H1 (cell line): Measurements from ENCODE around the gene PPP4R4. TPM values are rescaled to one million over a fixed set of nuclear protein-coding genes. Genes with fewer than 3 reads are reported as not detected.

ENCODE experiments used
- CREB1 ChIP-seq: IDR thresholded peaks from 2 replicates; pipeline ENCODE4 v1.6.1; 2012; ENCODE audit warnings: inconsistent platforms
- JUND ChIP-seq: IDR thresholded peaks from 2 replicates; pipeline ENCODE4 v1.6.1; 2011; ENCODE audit warnings: mild to moderate bottlenecking, improper control_type of control experiment, low read length
- RXRA ChIP-seq: IDR thresholded peaks from 2 replicates; pipeline ENCODE4 v1.6.1; 2011; ENCODE audit warnings: low read depth, mild to moderate bottlenecking, low read length, moderate library complexity; ENCODE audit not compliant: insufficient read depth
- USF2 ChIP-seq: IDR thresholded peaks from 2 replicates; pipeline ENCODE4 v1.6.1; 2011; ENCODE audit warnings: low read length, improper control_type of control experiment
- polyA plus RNA-seq, 7 experiments: library from polyadenylated mRNA; depleted of rRNA in 3 of 7; stranded (reverse) in 5 of 7; unstranded in 2 of 7; fragments of >200 nt in 5 of 7; fragments of 200-250 nt in 2 of 7; gene quantifications; 1 replicate in 5 of 7; 2 replicates in 1 of 7; 4 replicates in 1 of 7; pipeline versions ENCODE4 v1.2.1 to v1.2.3, GENCODE V29; 2011 to 2013; ENCODE audit warnings: missing spikeins in 2 of 7, mixed read lengths in 2 of 7
- total RNA-seq: library from RNA; stranded (reverse); fragmentation: NEBNext Ultra II Directional; extraction: Animal tissue kit (Norgen Biotek cat#: 25700); gene quantifications from 2 replicates; pipeline ENCODE4 v1.2.1, GENCODE V29; 2021

Gene PPP4R4
- total and polyA plus RNA-seq, 2 of the 8 experiments (the other 6 are each of a cell fraction or from before 2014, with no cell fraction given), result 3.3 to 9.6 TPM

DNA sequence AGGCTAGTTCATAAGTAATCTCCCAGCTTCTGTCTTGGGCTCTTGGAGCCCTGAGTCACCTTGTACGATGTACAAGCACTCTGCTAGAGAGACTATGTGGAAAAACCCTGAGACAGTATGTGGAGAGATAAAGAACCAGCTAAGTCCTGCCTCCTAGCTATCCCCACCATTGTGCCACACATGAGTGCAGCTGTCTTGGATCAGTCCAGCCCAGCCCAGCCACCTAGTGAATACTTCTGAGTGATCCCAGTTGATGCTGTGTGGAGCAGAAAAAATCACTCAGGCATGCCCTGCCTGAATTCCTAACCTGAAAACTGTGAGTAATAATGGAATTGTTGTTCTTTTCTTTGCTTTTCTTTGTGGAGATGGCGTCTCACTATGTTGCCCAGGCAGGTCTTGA, 154.1 kb downstream of the PPP4R4 start (continued):
- TF ChIP-seq RXRA (no peak), USF2 (no peak), JUND (no peak), CREB1 (no peak)

Other genes with a start within 250 kb of the PPP4R4 start
- gene FAM181A, start 247.0 kb upstream of the PPP4R4 start, total RNA-seq, result not detected in 2 replicates
- gene FAM181A, start 247.0 kb upstream of the PPP4R4 start, polyA plus RNA-seq (2011; rRNA removed), result not detected in 2 replicates
- 0.77 and 1.0 TPM in 2 replicates for gene ASB2, start 197.8 kb upstream of the PPP4R4 start, total RNA-seq
- gene ASB2, start 197.8 kb upstream of the PPP4R4 start, polyA plus RNA-seq (2011; rRNA removed), result 2.1 and 3.2 TPM in 2 replicates
- gene CCDC197, start 177.0 kb upstream of the PPP4R4 start, total RNA-seq, result not detected in 2 replicates
- gene CCDC197, start 177.0 kb upstream of the PPP4R4 start, polyA plus RNA-seq (2011; rRNA removed), result not detected in 2 replicates
- 4.1 and 4.2 TPM in 2 replicates for gene OTUB2, start 148.0 kb upstream of the PPP4R4 start, total RNA-seq
- 2.2 and 2.6 TPM in 2 replicates for gene OTUB2, start 148.0 kb upstream of the PPP4R4 start, polyA plus RNA-seq (2011; rRNA removed)
- 186 and 201 TPM in 2 replicates for gene DDX24, start 93.1 kb upstream of the PPP4R4 start, total RNA-seq
- gene DDX24, start 93.1 kb upstream of the PPP4R4 start, polyA plus RNA-seq (2011; rRNA removed), result 73.8 and 89.0 TPM in 2 replicates
- gene IFI27L1, start 93.0 kb upstream of the PPP4R4 start, total RNA-seq, result 19.9 and 21.2 TPM in 2 replicates
- 30.5 and 36.8 TPM in 2 replicates for gene IFI27L1, start 93.0 kb upstream of the PPP4R4 start, polyA plus RNA-seq (2011; rRNA removed)
- gene IFI27, start 63.6 kb upstream of the PPP4R4 start, total RNA-seq, result 0.76 and 1.0 TPM in 2 replicates
- 1.9 and 2.2 TPM in 2 replicates for gene IFI27, start 63.6 kb upstream of the PPP4R4 start, polyA plus RNA-seq (2011; rRNA removed)
- gene IFI27L2, start 44.7 kb upstream of the PPP4R4 start, total RNA-seq, result 14.0 and 19.8 TPM in 2 replicates
- 69.6 and 74.7 TPM in 2 replicates for gene IFI27L2, start 44.7 kb upstream of the PPP4R4 start, polyA plus RNA-seq (2011; rRNA removed)
- not detected in 2 replicates for gene SERPINA10, start 118.9 kb downstream of the PPP4R4 start, total RNA-seq
- not detected in 2 replicates for gene SERPINA10, start 118.9 kb downstream of the PPP4R4 start, polyA plus RNA-seq (2011; rRNA removed)
- not detected in 2 replicates for gene SERPINA6, start 149.0 kb downstream of the PPP4R4 start, total RNA-seq
- not detected in 2 replicates for gene SERPINA6, start 149.0 kb downstream of the PPP4R4 start, polyA plus RNA-seq (2011; rRNA removed)
- gene SERPINA2, start 192.4 kb downstream of the PPP4R4 start, total RNA-seq, result not detected in 2 replicates
- gene SERPINA2, start 192.4 kb downstream of the PPP4R4 start, polyA plus RNA-seq (2011; rRNA removed), result not detected in 2 replicates
- gene SERPINA1, start 214.3 kb downstream of the PPP4R4 start, total RNA-seq, result not detected in 2 replicates
- gene SERPINA1, start 214.3 kb downstream of the PPP4R4 start, polyA plus RNA-seq (2011; rRNA removed), result 0.06 and 0.08 TPM in 2 replicates